ENCODE data around the gene ELMO3.

- TF ChIP-seq CTCF (conservative IDR thresholded peaks at IDR 0.05 in 1 of 2, IDR thresholded peaks at IDR 0.05 in 1 of 2; ENCODE audit: low read depth in 1 of 2, low read length in 2 of 2): no peak
- TF ChIP-seq EZH2 (IDR thresholded peaks at IDR 0.05; ENCODE audit: low read length, missing control alignments): no peak
These were observed 42.3 kb downstream of the ELMO3 start for GRCh38 chr16:67241008-67241900.

Measured in fibroblast of lung (primary cell).